Upper lobe of left lung (tissue), 4 donors: Measurements from ENCODE around the gene TCF7L1.

ENCODE experiments used
- POLR2AphosphoS5 ChIP-seq, 2 donors: sonication (generic); formaldehyde crosslinking; IDR thresholded peaks; one replicate each; pipeline ENCODE4 v1.5.1; 2017; ENCODE audit warnings: antibody characterized with exemption in 2 of 2
- TF ChIP-seq, protein P1 (sequence below), 6 experiments: fragments of 450-650 bp in 4 of 6; fragments of 200-600 bp in 2 of 6; sonication (generic) in 2 of 6; IDR thresholded peaks; one replicate each; pipeline ENCODE4 v1.5.1; 2016 to 2019; ENCODE audit warnings: antibody characterized with exemption in 6 of 6

DNA sequence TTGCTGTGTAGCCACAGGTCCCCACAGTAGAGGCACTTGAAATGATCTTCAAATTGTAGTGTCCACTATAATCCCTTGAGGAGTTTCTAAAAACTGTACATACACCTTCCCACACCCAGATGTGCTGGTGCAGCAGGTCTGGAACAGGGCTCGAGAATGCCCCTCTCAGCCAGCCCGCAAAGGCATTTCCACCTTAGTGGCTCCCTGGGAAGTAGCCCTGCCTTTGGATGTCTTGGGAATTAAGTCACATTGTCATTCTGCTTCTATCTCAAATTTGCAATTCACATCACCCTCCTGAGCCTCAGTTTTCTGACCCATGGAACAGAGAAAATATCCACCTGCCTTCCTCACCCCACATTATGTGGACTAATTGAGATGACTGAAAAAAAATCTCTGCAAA lies 44.3 kb upstream of the TCF7L1 start:
- TF ChIP-seq, protein P1, sequence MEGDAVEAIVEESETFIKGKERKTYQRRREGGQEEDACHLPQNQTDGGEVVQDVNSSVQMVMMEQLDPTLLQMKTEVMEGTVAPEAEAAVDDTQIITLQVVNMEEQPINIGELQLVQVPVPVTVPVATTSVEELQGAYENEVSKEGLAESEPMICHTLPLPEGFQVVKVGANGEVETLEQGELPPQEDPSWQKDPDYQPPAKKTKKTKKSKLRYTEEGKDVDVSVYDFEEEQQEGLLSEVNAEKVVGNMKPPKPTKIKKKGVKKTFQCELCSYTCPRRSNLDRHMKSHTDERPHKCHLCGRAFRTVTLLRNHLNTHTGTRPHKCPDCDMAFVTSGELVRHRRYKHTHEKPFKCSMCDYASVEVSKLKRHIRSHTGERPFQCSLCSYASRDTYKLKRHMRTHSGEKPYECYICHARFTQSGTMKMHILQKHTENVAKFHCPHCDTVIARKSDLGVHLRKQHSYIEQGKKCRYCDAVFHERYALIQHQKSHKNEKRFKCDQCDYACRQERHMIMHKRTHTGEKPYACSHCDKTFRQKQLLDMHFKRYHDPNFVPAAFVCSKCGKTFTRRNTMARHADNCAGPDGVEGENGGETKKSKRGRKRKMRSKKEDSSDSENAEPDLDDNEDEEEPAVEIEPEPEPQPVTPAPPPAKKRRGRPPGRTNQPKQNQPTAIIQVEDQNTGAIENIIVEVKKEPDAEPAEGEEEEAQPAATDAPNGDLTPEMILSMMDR (IDR thresholded peaks at IDR 0.05), result no peak
- no peak for TF ChIP-seq POLR2AphosphoS5 (IDR thresholded peaks at IDR 0.05)
